ENCODE results near the gene UBR2.

UBR2 gene

GRCh38 chr6:42715871-42716270 is 152.0 kb downstream of the UBR2 start:
- DNase-seq (ENCODE audit: low read depth), result no peak
- no peak overlapping the region for H3K4me3 ChIP-seq (ENCODE audit: control insufficient read depth, low read depth, low read length)
- no peak for TF ChIP-seq CTCF (IDR thresholded peaks at IDR 0.05; ENCODE audit: control insufficient read depth, insufficient read depth, low read depth, low read length, missing control alignments)

GRCh38 chr6:42720739-42721138 is 156.9 kb downstream of the UBR2 start:
- DNase-seq (ENCODE audit: low read depth), result no peak
- no peak overlapping the region for H3K4me3 ChIP-seq (ENCODE audit: control insufficient read depth, low read depth, low read length)
- TF ChIP-seq CTCF (IDR thresholded peaks at IDR 0.05; ENCODE audit: control insufficient read depth, insufficient read depth, low read depth, low read length, missing control alignments), result no peak

GRCh38 chr6:42722497-42722896 is 158.7 kb downstream of the UBR2 start, which contains the start of gene PRPH2:
PRPH2 (minus strand) TSS chr6:42722597; CDS start chr6:42722334, 263 bp downstream.
- TF ChIP-seq CTCF (IDR thresholded peaks at IDR 0.05; ENCODE audit: control insufficient read depth, insufficient read depth, low read depth, low read length, missing control alignments), result no peak
- H3K4me3 ChIP-seq (ENCODE audit: control insufficient read depth, low read depth, low read length), result no peak within 1 kb of the TSS
- DNase-seq (ENCODE audit: low read depth), result no peak

- no peak for TF ChIP-seq CTCF (IDR thresholded peaks at IDR 0.05; ENCODE audit: control insufficient read depth, insufficient read depth, low read depth, low read length, missing control alignments)
- DNase-seq (ENCODE audit: low read depth), result no peak
- no peak overlapping the region for H3K4me3 ChIP-seq (ENCODE audit: control insufficient read depth, low read depth, low read length)
Measured at GRCh38 chr6:42724825-42725224, 161.0 kb downstream of the UBR2 start.

GRCh38 chr6:42726026-42726425 is 162.2 kb downstream of the UBR2 start:
- no peak for DNase-seq (ENCODE audit: low read depth)
- no peak overlapping the region for H3K4me3 ChIP-seq (ENCODE audit: control insufficient read depth, low read depth, low read length)
- no peak for TF ChIP-seq CTCF (IDR thresholded peaks at IDR 0.05; ENCODE audit: control insufficient read depth, insufficient read depth, low read depth, low read length, missing control alignments)

- H3K4me3 ChIP-seq (ENCODE audit: control insufficient read depth, low read depth, low read length), result peak overlapping the region; percentile 24
- peak; percentile 75 for DNase-seq (ENCODE audit: low read depth)
- TF ChIP-seq CTCF (IDR thresholded peaks at IDR 0.05; ENCODE audit: control insufficient read depth, insufficient read depth, low read depth, low read length, missing control alignments), result peak; percentile 86
Measured at GRCh38 chr6:42726485-42727086, 162.8 kb downstream of the UBR2 start.
